ENCODE data around the gene SYNE1.

SYNE1 gene

GRCh38 chr6:152233547-152234320 lies 403.4 kb downstream of the SYNE1 start:
- no peak for DNase-seq (ENCODE audit: low read depth)

- DNase-seq (ENCODE audit: low read depth), result no peak
These were observed 404.5 kb downstream of the SYNE1 start for GRCh38 chr6:152232501-152233151.

DNA sequence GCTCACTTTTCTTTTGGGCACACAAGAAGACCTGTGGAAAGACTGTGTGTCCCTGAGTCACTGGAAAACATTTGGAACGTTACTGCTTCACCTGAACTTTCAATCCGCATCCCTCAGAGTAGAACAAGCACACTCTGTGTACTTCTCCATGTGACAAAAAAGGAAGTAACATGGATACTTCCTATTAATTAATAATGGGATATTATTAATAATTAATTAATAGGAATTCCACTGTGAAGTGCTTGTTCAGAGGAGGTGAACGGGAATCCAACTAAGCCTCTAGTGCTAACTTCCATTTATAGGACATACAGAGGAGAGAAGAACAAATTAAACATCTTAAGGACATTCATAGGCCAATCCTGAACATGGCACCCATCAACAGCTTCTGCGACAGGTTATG lies 407.8 kb downstream of the SYNE1 start:
- no peak for DNase-seq (ENCODE audit: low read depth)

- DNase-seq (ENCODE audit: low read depth), result no peak
These were observed 411.0 kb downstream of the SYNE1 start for GRCh38 chr6:152226119-152226518.

DNA sequence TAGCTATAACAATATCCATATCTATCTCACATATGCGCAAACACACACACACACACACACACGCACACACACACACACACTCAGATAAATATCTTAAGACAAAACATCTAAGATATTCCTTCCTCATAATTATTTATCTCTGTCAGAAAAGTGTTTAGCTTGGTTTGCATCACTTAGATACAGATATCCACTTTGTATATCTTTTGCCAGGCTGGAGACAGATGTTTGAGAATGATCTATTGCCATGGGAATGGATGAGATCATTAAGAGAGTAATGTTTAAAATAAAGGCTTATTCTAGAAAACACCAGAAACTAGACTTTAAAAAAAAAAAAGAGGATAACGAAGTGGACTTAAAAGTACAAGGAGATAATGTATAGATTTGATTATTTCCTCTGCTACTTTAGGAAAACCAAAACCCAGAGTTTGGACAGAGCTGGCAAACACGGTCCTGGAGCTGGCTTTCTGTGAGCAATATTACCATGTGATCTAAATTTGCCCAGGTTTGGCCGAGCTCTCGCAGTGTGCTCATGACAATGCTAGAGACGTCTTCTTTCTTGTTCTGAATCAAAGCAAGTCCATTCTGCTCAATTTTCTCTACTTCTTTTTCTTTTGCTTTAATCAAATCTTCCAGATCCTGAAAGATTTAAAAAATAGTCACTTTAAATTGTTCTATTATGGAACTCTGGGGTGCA lies 411.8 kb downstream of the SYNE1 start:
- no peak for DNase-seq (ENCODE audit: low read depth)

- no peak for DNase-seq (ENCODE audit: low read depth)
These were observed 413.5 kb downstream of the SYNE1 start for GRCh38 chr6:152223636-152224035.

DNA sequence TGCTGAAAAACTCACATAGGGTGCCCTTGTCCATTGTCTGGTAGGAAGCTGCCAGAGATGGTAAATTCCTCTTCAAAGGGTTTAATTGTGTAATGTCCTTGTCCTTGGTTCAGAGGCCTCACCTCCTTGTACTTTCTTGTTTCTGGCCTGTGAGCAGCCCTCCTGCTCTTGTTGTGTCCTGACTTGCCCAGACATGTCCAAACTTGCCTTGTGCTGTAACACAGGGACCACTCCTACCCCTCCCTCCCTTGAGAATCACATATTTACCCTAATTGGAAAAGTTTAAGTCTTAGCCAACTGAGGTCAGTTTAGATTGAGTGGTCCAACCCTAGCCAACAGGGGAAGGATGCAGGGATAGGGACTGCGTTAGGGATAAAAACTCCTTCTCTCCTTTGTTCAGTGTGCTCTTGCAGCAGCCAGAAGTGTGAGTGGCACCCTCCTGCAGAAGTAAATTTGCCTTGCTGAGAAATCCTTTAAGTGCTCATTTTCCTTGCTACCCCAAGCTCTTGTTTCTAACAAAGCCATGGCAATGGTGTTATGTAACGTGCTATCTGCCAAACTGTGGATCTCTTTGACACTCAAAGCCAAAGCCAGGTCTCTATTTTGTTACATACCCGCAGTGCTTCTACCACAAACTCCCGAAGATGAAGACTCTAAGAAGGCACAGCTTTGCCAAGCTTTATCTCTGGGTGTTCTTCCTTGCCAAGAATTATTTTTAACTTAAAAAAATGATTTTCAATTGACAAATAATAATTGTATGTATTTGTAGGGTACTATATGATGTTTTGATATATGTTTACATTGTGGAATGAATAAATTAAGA lies 415.1 kb downstream of the SYNE1 start:
- no peak for DNase-seq (ENCODE audit: low read depth)

GRCh38 chr6:152220786-152221185 lies 416.4 kb downstream of the SYNE1 start:
- DNase-seq (ENCODE audit: low read depth), result no peak

- DNase-seq (ENCODE audit: low read depth), result no peak
These were observed 418.3 kb downstream of the SYNE1 start for GRCh38 chr6:152218887-152219286.

DNA sequence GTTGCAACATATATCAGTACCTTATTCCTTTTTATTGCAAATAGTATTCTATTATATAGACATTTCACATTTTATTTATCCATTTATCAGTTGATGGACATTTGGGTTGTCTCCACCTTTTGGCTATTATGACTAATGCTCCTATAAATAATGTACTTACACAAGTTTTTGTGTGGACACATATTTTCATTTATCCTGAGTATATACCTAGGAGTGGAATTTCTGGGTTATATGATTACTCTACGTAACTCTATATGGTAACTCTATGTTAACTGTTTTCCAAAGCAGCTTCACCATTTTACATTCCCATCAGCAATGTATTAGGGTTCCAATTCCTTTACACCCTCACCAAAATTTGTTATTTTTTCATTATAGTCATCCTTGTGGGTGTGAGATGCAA lies 424.7 kb downstream of the SYNE1 start:
- no peak for DNase-seq (ENCODE audit: low read depth)

DNA sequence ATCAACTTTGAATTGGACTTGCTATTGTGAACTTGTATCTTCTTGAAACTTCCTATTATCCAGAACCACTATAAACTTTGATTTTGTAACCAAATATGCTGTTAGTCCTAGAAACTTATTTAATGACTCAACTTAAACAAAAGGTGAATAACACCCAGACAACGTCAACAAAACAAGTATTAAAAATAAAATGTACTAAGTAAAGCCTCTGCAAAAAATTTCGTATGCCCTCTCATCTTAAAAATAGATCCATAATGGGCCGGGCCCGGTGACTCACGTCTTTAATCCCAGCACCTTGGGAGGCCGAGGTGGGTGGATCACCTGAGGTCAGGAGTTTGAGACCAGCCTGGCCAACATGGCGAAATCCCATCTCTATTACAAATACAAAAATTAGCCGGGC lies 428.0 kb downstream of the SYNE1 start:
- no peak for DNase-seq (ENCODE audit: low read depth)

- DNase-seq (ENCODE audit: low read depth), result no peak
These were observed 429.0 kb downstream of the SYNE1 start for GRCh38 chr6:152207915-152208714.

GRCh38 chr6:152206072-152206818 lies 430.9 kb downstream of the SYNE1 start:
- peak; percentile 12 for DNase-seq (ENCODE audit: low read depth)

GRCh38 chr6:152204591-152204990 lies 432.6 kb downstream of the SYNE1 start:
- DNase-seq (ENCODE audit: low read depth), result no peak

DNA sequence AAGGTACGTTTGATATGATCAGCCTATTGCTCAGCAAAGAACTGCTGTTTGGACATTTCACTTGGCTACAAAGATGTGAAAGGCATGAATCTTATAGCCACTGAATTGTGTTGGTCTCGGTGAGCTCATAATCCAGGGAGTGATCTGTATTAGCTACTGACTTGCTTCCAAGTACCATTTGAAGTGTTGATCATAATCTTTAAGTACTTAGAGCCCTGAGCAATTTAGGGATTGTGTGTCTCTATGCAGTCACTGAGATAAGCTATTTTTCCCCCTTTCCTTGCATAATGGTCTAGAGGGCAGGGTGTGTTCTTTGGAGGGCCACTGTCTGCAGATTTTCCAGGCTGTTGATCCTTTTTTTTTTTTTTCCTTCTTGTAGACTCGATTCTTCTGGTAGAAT lies 436.0 kb downstream of the SYNE1 start:
- DNase-seq (ENCODE audit: low read depth), result no peak

DNA sequence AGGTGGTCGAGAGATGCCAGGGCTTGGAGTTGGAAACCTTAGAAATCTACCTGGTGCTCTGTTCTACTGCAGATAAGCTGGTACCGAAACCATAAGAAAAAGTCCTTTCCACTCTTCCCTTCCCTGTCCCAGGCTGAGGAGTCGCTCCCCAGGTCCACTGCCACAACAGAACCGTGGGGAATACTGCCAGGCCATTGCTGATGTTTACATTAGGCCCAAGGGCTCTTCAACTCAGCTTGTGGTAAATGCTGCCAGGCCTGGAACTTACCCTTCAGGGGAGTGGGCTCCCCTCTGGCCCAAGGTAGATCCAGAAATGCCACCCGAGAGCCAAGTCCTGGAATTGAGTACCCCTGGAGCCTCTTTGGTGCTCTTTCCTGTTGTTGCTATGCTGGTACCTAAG lies 441.3 kb downstream of the SYNE1 start:
- no peak for DNase-seq (ENCODE audit: low read depth)

- no peak for DNase-seq (ENCODE audit: low read depth)
These were observed 447.4 kb downstream of the SYNE1 start for GRCh38 chr6:152189736-152190135.

DNA sequence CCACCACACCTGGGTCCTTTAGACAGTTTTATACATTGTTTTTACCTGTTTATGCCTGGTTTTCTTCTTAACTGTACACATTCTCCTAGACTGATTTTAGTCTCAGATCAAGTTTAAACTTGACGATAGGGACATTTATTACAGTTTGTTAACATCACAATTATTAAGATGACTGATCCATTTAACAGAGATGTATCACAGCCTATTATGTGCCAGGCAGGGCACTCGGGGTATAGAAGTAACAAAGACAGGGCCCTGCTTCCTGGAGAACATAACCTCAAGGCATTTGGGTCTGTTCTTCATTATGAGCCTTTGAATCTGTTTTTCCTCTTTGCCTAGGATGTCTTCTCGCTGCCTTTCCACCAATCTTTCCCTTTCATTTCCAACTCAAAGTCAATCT lies 449.2 kb downstream of the SYNE1 start:
- DNase-seq (ENCODE audit: low read depth), result no peak

DNA sequence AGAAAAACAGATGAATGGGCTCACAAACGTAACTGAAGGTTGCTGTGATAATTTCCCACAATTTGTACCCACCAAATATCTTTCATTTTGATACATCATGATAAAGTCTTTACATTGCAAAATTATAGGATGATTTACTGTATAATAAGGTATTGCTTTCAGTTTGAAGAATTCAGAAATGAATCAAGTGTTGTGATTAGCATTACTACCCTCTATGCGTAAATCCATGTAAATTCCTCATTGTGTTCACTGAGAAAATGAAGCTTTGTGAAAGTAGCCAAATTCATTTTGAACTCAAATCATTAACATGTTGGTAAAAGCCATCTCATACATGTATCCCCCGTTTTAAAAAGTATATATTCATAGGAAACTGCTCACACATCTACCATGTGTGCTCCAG lies 450.3 kb downstream of the SYNE1 start:
- no peak for DNase-seq (ENCODE audit: low read depth)

DNA sequence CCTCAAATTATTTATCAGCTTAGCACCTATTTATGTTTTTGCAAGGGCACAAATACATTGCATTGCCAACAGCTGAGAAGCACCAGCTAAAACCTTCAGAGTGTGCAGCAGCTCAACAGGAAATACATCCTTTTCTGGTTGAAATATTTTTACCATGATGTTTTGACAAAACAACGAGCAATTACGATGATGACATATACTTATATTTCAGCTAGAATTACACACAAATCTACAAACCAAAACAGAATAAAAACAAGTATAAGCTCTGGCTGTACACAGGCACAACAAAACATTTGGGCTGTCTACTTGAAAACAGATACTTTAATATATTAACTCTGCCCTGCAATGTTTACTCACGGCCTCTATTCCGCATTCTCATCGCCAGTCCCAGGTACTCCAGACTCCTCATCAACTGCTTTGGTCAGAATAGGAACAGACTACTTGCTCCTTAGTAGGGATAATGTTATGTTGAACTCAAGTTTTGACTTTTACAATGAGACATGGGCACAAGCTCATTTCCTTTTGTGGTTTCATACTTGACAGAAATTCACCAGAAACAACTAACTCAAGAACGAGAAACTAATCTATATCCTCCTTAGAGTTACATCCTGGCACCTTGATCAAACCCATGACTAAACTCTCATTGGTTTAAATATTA lies 452.1 kb downstream of the SYNE1 start:
- DNase-seq (ENCODE audit: low read depth), result no peak
